Body of pancreas (tissue), 4 donors: Measurements from ENCODE around the gene ANKRD34C.

Experiments
- CTCF ChIP-seq, 7 experiments: fragments of 450-650 bp in 4 of 7; fragments of 200-600 bp in 3 of 7; sonication (generic) in 3 of 7; IDR thresholded peaks; one replicate each; pipeline ENCODE4 v1.5.1; 2016 to 2019; ENCODE audit warnings: antibody characterized with exemption in 7 of 7
- POLR2A ChIP-seq, 3 donors: fragments of 450-650 bp; IDR thresholded peaks; one replicate each; pipeline ENCODE4 v1.6.1; 2016; ENCODE audit warnings: antibody characterized with exemption in 3 of 3, mild to moderate bottlenecking in 2 of 3

GRCh38 chr15:79265167-79265566 lies 17.4 kb upstream of the ANKRD34C start:
- no peak for TF ChIP-seq CTCF (IDR thresholded peaks at IDR 0.05)
- TF ChIP-seq POLR2A (IDR thresholded peaks at IDR 0.05): no peak
